GM19193 (cell line): ENCODE data around the gene CD247.

Experiments
- POLR2A ChIP-seq: IDR thresholded peaks from 4 replicates; pipeline ENCODE4 v1.6.1; 2011; ENCODE audit not compliant: insufficient read depth, insufficient read length; ENCODE audit errors: extremely low read depth

CD247 gene

GRCh38 chr1:167544447-167545093, 26.2 kb upstream of the CD247 start:
- TF ChIP-seq POLR2A, result no peak

DNA sequence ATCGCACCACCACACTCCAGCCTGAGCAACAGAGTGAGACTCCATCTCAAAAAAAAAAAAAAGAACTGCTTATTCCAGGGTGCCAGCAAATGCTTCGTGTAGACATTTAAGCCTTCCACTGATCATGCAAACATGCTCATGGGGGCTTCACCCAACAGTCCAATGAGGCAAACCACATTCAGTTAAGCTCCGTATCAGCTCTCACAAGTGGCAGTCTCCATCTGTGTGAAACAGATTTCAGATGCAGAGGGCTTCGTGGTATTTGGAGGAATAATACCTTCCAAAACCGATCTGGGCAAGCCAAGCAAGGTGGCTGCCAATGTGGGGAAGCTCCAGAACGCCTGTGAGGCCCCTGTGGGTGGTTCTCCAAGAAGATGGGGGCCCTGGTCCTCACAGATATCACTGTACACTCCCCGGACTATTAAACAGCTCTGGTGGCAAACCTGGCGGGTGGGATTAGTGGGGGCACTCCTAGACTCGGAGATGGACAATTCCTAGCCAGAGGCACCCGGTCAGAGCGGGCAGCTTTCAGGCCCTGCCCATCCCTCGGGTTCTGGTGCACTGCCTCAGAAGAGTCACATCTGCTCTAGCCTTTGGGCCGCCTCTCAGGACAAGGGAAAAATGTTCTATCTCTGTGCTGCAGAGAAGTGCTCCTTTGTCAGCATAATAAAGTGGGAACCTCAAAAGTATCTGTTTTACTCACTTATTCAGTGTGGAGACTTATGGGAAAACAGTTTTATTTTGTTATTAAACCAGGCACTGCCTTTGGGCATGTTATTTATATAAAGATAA, 25.1 kb upstream of the CD247 start:
- no peak for TF ChIP-seq POLR2A

DNA sequence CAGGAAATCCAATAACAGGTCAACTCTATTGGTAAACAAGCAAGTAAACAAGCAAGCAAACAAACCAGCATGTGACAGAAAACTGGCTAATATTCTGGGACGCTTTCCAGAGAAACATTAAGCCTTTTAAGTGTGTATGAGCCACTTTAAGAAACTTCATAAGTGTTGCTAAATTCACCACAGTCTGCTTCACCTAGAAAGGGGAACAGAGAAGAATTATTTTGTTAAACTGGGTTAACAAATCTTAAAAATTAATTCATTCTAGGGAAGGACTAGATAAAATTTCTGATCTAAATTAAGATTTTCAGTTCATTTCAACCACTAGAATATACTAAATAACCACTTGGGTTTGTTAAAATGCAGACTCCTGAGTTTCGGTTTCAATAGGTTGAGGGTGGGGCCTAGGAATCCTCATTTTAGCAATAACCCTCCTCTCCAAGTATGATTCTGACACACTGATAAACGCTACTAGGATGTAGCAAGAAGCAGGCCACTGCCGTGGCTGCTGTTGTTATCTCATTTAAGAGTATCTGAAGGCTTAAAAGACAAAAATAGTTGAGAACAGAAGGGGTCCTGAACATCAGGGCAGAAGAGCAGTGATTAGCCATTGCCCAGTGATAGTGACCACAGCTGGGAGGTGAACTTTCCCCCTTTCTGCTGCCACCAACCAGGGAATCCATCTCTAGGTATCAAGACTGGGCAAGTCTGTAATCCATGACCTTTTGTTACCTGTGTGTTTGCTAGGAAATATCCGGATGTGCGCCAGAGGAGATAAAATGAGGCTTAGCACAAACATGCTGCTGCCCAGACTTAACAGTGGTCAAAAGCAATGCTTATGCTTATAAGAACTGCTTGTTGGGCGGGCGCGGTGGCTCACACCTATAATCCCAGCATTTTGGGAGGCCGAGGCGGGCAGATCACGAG, 24.0 kb upstream of the CD247 start:
- TF ChIP-seq POLR2A, result no peak

- no peak for TF ChIP-seq POLR2A
These were observed 23.3 kb upstream of the CD247 start for GRCh38 chr1:167541610-167542009.

GRCh38 chr1:167541003-167541402, 22.7 kb upstream of the CD247 start:
- TF ChIP-seq POLR2A, result no peak

- TF ChIP-seq POLR2A, result no peak
These were observed 20.3 kb upstream of the CD247 start for GRCh38 chr1:167538657-167539056.

GRCh38 chr1:167533851-167534300, 15.5 kb upstream of the CD247 start:
- TF ChIP-seq POLR2A, result no peak

DNA sequence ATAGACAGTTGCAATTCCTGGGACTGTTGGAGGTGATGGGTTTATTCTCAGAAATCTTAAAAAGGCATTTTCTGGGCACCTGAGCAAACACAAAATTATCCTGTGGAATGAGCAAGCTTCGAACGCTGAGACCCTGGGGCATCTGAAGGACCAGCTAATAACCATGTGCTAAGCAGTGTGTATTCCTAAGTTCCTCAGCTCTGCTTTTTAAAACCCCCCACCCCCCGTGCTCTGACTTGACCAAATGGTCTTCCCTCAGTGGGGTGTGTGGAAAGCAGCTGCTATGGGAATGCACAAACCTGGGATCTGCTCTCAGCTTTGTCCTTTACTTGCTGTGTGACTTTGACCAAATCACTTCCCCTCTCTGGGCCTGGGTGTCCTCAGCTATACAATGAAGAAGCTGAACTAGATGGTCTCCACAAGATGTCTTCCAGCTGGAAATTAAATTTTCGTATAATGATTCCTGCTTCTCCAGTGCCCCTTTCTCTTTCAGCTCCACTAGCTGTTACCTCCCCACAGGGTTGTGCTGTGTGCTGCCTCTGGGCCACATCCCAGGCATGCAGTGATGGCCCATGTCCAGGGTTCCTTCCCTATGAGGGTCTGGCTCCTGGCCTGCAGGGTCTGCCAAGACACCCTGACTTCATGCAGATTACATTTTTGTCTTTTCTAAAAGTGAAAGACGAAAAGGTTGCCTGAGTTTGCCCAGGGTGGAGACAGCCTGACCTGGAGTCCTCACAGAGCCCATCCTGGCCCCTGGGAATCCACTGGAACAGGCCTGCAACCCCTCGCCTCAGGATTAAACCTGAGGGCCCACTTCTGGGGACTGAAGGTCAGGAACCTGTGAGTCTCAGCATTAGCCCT, 14.9 kb upstream of the CD247 start:
- TF ChIP-seq POLR2A, result no peak

DNA sequence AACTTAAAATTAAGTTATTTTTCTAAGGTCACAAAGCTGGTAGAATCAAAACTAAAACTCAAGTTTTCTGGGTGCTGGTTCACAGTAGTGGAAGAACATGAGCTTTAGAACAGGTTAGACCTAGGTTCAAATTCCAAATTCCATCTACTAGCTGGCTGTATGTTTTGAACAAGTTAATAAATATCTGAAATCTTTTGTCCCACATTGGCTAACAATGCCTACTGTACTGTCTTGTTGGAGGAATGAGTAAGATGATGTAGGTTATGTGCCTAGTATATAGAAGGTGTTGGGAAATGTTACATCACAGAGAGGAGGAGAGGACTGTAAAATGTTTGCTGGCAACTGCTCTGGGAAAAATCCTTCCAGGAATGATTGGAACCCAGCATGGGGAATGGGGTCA, 14.0 kb upstream of the CD247 start:
- TF ChIP-seq POLR2A, result no peak

GRCh38 chr1:167529829-167530474, 11.6 kb upstream of the CD247 start:
- TF ChIP-seq POLR2A, result no peak

GRCh38 chr1:167528057-167528728, 9.9 kb upstream of the CD247 start:
- no peak for TF ChIP-seq POLR2A

- no peak for TF ChIP-seq POLR2A
These were observed 8.5 kb upstream of the CD247 start for GRCh38 chr1:167526667-167527383.

GRCh38 chr1:167524651-167525050, 6.3 kb upstream of the CD247 start:
- TF ChIP-seq POLR2A, result no peak
